HG03432 (cell line): Measurements from ENCODE around the gene CRY1.
"Not testable (repeated sequence)": the region's sequence is repeated elsewhere in the genome, so short reads cannot be mapped to it uniquely, and the experiment has no call there.

Source experiments
- ATAC-seq: cut with Tn5 transposase; IDR thresholded peaks from one replicate; pipeline ENCODE4 v1.9.1; 2021; ENCODE audit warnings: mild to moderate bottlenecking, moderate library complexity; ENCODE audit not compliant: unreplicated experiment

Gene CRY1

GRCh38 chr12:107108995-107109508, 15.7 kb upstream of the CRY1 start:
- no peak for ATAC-seq

GRCh38 chr12:107108366-107108765, 15.0 kb upstream of the CRY1 start:
- not testable (repeated sequence) for ATAC-seq

GRCh38 chr12:107107381-107107780, 14.0 kb upstream of the CRY1 start:
- ATAC-seq, result no peak

GRCh38 chr12:107106241-107107025, 13.1 kb upstream of the CRY1 start:
- ATAC-seq, result no peak

- no peak for ATAC-seq
Measured at GRCh38 chr12:107105410-107105703, 12.0 kb upstream of the CRY1 start.

- ATAC-seq, result no peak
Measured at GRCh38 chr12:107103516-107103915, 10.2 kb upstream of the CRY1 start.

GRCh38 chr12:107103097-107103496, 9.7 kb upstream of the CRY1 start:
- no peak for ATAC-seq

- no peak for ATAC-seq
Measured at GRCh38 chr12:107102294-107102693, 8.9 kb upstream of the CRY1 start.

GRCh38 chr12:107101651-107102050, 8.3 kb upstream of the CRY1 start:
- ATAC-seq, result no peak

GRCh38 chr12:107099917-107100316, 6.6 kb upstream of the CRY1 start:
- ATAC-seq, result no peak

- no peak for ATAC-seq
Measured at GRCh38 chr12:107096571-107096970, 3.2 kb upstream of the CRY1 start.

- no peak for ATAC-seq
Measured at GRCh38 chr12:107094183-107094448, 767 bp upstream of the CRY1 start.

- ATAC-seq, result peak; percentile 40
Measured at GRCh38 chr12:107092669-107093416, 506 bp downstream of the CRY1 start.

- ATAC-seq, result no peak
Measured at GRCh38 chr12:107091989-107092641, 1.2 kb downstream of the CRY1 start.

GRCh38 chr12:107091381-107091780, 2.0 kb downstream of the CRY1 start:
- no peak for ATAC-seq

GRCh38 chr12:107090711-107091110, 2.6 kb downstream of the CRY1 start:
- no peak for ATAC-seq

GRCh38 chr12:107088912-107089311, 4.4 kb downstream of the CRY1 start:
- no peak for ATAC-seq

GRCh38 chr12:107086314-107086713, 7.0 kb downstream of the CRY1 start:
- no peak for ATAC-seq

GRCh38 chr12:107081778-107082177, 11.6 kb downstream of the CRY1 start:
- ATAC-seq, result no peak

GRCh38 chr12:107080299-107080698, 13.1 kb downstream of the CRY1 start:
- ATAC-seq, result no peak

- no peak for ATAC-seq
Measured at GRCh38 chr12:107079172-107080011, 14.0 kb downstream of the CRY1 start.
